ENCODE data around the gene SCYGR2.
"Not testable (repeated sequence)": the region's sequence is repeated elsewhere in the genome, so short reads cannot be mapped to it uniquely, and the experiment has no call there.

SCYGR2 gene, protein sequence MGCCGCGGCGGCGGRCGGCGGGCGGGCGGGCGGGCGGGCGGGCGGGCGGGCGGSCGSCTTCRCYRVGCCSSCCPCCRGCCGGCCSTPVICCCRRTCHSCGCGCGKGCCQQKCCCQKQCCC

DNA sequence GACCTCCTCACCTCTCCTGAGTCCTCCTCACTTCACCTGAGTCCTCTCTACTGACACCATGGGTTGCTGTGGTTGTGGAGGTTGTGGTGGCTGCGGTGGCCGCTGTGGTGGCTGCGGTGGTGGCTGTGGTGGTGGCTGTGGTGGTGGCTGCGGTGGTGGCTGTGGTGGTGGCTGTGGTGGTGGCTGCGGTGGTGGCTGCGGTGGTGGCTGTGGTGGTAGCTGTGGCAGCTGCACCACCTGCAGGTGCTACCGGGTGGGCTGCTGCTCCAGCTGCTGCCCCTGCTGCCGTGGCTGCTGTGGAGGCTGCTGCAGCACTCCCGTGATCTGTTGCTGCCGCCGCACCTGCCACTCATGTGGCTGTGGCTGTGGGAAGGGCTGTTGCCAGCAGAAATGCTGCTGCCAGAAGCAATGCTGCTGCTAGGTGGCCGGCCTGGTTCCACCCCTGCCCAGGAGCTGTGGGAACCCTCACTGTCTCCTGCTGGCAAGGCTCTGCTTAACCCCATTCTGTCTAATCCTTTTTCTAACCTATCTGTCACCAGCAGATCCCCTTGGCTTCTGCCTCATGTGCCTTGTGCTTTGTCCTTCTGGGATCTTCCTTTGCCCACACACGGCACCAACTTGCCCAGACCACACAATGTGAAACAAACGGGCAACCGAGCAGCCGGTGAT lies at the start of gene SCYGR2:
SCYGR2 (plus strand) TSS at position 59 of the 669 bp plus-strand sequence; CDS start at position 59, 0 bp downstream.
- CTCF ChIA-PET = interaction anchor here (0.7 kb wide), 1 partner anchor 94 kb away, joined by 3 read pairs; no protein-coding TSS in a partner anchor
- DNase-seq (ENCODE audit: low spot score); POLR2A ChIA-PET (ENCODE audit: low non-redundant PET); H3K27ac ChIP-seq: not testable (repeated sequence)

DNA sequence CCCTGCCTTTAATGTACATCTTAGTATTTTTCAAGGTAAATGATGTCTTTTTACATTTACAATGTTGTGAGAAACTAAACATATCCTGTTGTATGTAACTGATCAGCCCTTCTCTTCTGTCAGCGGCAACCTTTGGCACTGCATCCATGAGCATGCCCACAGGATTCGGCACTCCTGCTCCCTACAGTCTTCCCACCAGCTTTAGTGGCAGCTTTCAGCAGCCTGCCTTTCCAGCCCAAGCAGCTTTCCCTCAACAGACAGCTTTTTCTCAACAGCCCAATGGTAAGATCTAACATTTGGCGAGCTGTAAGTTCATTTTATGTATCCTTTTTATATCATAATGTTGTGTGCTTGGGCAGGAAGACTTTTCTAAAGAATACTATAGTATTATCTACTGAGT lies 46.9 kb upstream of the SCYGR2 start:
- CTCF ChIA-PET = no interaction called here
- TF ChIP-seq, protein P1, sequence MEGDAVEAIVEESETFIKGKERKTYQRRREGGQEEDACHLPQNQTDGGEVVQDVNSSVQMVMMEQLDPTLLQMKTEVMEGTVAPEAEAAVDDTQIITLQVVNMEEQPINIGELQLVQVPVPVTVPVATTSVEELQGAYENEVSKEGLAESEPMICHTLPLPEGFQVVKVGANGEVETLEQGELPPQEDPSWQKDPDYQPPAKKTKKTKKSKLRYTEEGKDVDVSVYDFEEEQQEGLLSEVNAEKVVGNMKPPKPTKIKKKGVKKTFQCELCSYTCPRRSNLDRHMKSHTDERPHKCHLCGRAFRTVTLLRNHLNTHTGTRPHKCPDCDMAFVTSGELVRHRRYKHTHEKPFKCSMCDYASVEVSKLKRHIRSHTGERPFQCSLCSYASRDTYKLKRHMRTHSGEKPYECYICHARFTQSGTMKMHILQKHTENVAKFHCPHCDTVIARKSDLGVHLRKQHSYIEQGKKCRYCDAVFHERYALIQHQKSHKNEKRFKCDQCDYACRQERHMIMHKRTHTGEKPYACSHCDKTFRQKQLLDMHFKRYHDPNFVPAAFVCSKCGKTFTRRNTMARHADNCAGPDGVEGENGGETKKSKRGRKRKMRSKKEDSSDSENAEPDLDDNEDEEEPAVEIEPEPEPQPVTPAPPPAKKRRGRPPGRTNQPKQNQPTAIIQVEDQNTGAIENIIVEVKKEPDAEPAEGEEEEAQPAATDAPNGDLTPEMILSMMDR (conservative IDR thresholded peaks at IDR 0.05; ENCODE audit: low read depth) = no peak
- DNase-seq (ENCODE audit: low spot score) = no peak
- no peak overlapping the region for H3K27ac ChIP-seq
- POLR2A ChIA-PET (ENCODE audit: low non-redundant PET) = no interaction called here

DNA sequence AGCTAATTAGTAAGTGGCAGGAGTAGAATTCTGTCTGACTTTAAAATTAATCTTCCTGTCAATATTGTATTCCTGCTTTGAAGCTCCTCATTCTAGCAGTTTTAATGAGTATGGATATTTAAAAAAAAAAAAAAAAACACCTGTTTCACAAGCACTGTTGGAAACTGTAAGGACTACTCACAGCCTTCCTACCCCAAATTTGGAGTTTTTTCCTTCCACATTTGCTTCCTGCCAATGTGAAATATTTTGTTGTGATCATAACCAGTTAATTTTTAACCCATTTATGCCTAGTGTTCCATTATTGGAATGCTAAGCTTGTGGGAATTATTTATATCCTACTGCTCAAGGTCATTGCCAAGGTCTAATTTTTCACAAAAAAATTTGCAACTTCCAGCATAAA lies 36.1 kb upstream of the SCYGR2 start:
- DNase-seq (ENCODE audit: low spot score) = no peak
- no peak overlapping the region for H3K27ac ChIP-seq
- ChIA-PET POLR2A (ENCODE audit: low non-redundant PET) (no interaction called here), CTCF (interaction anchor here (0.8 kb wide), 1 partner anchor 204 kb away, joined by 8 read pairs; no protein-coding TSS in a partner anchor)
- TF ChIP-seq, protein P1 (conservative IDR thresholded peaks at IDR 0.05; ENCODE audit: low read depth) = no peak

DNA sequence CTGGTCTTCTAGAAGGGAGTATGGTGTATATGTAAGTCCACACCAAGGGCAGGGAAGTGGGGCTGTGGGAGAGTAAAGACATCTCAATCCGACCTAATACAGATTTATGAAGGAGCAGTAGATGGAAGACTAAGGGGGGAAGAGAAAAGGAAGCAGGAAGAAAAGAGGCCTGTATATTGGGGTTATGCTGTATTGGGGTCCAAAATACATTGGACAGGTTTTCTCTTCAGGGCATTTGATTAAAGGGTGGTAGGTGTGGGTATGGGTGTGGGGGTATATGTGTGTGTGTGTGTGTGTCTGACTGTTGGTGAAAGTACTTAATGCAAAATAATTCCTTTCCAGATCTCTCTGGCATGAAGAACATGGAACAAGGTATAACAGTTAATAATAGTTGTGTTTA lies 33.6 kb upstream of the SCYGR2 start:
- no peak for DNase-seq (ENCODE audit: low spot score)

DNA sequence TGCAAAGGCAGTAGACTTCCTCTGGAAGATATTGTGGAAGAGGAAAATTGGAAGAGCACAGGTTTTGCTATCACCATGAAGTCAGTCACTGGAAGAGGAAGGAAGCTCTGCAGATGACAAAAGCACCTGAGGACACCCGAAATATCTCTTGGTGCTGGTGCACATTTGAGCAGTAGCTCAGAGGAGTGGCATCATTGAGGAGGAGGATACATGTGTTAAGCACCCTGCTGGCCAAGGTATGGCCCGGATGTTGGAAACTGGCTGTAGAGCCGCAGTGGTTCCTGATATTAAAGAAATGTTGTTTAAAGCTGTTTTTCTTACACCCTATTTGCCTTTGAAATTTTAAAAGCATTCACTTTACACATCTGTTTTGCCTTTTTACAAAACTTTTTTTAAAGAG lies 32.7 kb upstream of the SCYGR2 start:
- H3K27ac ChIP-seq = no peak overlapping the region
- TF ChIP-seq, protein P1 (conservative IDR thresholded peaks at IDR 0.05; ENCODE audit: low read depth) = no peak
- CTCF ChIA-PET = interaction anchor here (0.6 to 1.2 kb wide), 5 partner anchors 16 to 197 kb away, joined by 3 to 4 read pairs (median 3); no protein-coding TSS in a partner anchor
- POLR2A ChIA-PET (ENCODE audit: low non-redundant PET) = no interaction called here
- DNase-seq (ENCODE audit: low spot score) = no peak

More for the DNA sequence above, 33.6 kb upstream of the SCYGR2 start:
- ChIA-PET CTCF (interaction anchor here (0.6 kb wide), 2 partner anchors 15 to 538 kb away, joined by 3 to 5 read pairs; no protein-coding TSS in a partner anchor), POLR2A (ENCODE audit: low non-redundant PET) (no interaction called here)
- TF ChIP-seq, protein P1 (conservative IDR thresholded peaks at IDR 0.05; ENCODE audit: low read depth) = no peak
- H3K27ac ChIP-seq = no peak overlapping the region

DNA sequence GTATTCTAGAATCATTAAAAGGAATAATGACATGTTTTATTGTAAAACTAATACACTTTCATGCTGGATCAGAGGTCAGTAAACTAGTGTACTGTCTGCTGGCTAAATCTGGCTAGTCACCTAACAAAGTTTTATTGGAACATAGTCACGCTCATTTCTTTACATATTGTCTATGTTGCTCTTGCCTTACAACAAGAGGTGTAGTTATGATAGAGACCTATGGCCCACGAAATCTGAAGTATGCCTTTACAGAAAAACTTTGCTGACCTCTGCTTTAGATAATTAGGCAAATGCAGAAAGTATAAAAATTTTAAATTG lies 29.9 kb upstream of the SCYGR2 start:
- CTCF ChIA-PET = interaction anchor here (0.6 kb wide), 1 partner anchor 38 kb away, joined by 3 read pairs; no protein-coding TSS in a partner anchor
- TF ChIP-seq, protein P1 (conservative IDR thresholded peaks at IDR 0.05; ENCODE audit: low read depth) = no peak
- POLR2A ChIA-PET (ENCODE audit: low non-redundant PET) = no interaction called here
- no peak for DNase-seq (ENCODE audit: low spot score)
- H3K27ac ChIP-seq = no peak overlapping the region

DNA sequence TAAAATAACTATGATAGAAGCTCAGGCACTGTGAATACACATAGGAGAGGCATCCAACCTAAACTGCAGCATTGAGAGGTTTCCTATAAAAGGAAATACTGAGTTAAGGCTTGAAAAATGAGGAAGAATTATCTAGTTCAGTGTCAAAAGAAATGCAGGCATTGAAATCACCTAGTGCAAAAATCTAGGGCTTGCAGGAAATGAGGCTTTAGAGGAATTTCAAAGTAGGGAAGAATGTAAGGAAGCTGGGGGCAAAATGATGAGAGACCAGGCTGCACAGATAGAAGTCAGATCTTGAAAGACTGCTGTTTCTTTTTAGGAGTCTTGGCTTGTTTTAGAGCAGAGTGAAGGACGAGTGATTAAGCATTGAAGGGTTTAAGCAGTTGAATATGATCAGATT lies 28.1 kb upstream of the SCYGR2 start:
- DNase-seq (ENCODE audit: low spot score) = no peak
- ChIA-PET CTCF (no interaction called here), POLR2A (ENCODE audit: low non-redundant PET) (no interaction called here)
- TF ChIP-seq, protein P1 (conservative IDR thresholded peaks at IDR 0.05; ENCODE audit: low read depth) = no peak
- H3K27ac ChIP-seq = no peak overlapping the region
